SK-N-MC (cell line): ENCODE results near the gene PNMA8A.

Experiments
- EZH2 ChIP-seq: fragments of 200-600 bp; sonication (generic); IDR thresholded peaks from one replicate; pipeline ENCODE4 v1.6.1; 2017; ENCODE audit warnings: antibody characterized with exemption
- POLR2AphosphoS5 ChIP-seq: IDR thresholded peaks from 2 replicates; pipeline ENCODE4 v1.6.1; 2012; ENCODE audit warnings: mild to moderate bottlenecking, low read depth, low read length, borderline replicate concordance

DNA sequence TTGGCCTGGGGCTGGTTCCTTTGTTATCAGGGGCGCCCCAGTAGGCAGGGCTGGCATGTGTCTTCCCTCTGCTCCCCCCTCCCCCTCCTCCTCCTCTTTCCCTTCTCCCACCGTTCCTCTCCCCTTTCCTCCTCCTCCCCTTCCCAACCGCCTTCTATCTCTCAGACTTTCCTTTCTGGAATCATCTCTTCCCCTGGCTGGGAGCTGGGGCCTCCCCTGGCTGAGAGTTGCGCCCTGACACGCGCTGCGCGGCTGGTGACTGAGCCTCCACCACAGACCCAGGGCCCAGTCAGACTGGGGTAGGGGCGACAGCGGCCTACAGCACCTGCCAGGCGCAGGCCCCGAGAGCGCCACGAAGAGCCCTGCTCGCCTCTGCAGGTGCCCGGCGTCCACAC is 21.5 kb upstream of the PNMA8A start:
- TF ChIP-seq POLR2AphosphoS5 (no peak), EZH2 (no peak)
